SK-MEL-5 (cell line): ENCODE results near the gene ANKS1A. TPM values are rescaled to one million over a fixed set of nuclear protein-coding genes. Genes with fewer than 3 reads are reported as not detected.
"Not testable (repeated sequence)": the region's sequence is repeated elsewhere in the genome, so short reads cannot be mapped to it uniquely, and the experiment has no call there.

Experiments used
- DNase-seq: peaks from one replicate; pipeline ENCODE4 v3.0.0-alpha.2; 2016; ENCODE audit warnings: low read depth, low spot score
- in situ Hi-C: cut with HindIII; loops from 2 replicates; pipeline ENCODE4 v1.10.0; 2016; ENCODE audit warnings: low sequenced_read_pairs, high pct_unique_total_duplicates, low pct_unique_long_range_greater_than_20kb
- total RNA-seq: library from RNA; depleted of rRNA; stranded (reverse); fragments of >200 nt; shearing (Covaris generic); gene quantifications from 2 replicates; pipeline ENCODE4 v1.2.3, GENCODE V29; 2014

ANKS1A gene
- total RNA-seq, 1 experiment from 2014 or later, result 13.6 TPM

GRCh38 chr6:34909320-34909883 is 20.3 kb downstream of the ANKS1A start:
- DNase-seq, result no peak
- in situ Hi-C loops, result no loop called here

DNA sequence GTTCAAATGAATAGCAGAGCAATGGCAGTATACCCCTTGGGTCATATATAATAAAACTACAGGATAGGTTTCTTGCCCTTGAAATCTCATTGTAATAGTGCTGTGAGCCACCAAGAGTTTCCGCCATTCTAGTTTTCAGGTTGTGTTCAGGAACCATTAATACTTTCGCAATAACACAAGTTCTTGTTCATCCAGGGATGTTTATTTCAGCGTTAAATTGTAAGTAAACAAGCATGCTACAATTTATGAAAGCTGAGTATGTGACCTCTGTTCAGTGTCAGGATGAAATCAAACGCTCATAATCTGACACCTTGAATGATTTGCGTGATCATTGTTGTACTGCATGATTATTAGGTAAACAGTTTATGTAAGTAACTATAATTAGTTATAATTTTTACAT is 22.8 kb downstream of the ANKS1A start:
- DNase-seq, result no peak
- in situ Hi-C loops, result no loop called here

DNA sequence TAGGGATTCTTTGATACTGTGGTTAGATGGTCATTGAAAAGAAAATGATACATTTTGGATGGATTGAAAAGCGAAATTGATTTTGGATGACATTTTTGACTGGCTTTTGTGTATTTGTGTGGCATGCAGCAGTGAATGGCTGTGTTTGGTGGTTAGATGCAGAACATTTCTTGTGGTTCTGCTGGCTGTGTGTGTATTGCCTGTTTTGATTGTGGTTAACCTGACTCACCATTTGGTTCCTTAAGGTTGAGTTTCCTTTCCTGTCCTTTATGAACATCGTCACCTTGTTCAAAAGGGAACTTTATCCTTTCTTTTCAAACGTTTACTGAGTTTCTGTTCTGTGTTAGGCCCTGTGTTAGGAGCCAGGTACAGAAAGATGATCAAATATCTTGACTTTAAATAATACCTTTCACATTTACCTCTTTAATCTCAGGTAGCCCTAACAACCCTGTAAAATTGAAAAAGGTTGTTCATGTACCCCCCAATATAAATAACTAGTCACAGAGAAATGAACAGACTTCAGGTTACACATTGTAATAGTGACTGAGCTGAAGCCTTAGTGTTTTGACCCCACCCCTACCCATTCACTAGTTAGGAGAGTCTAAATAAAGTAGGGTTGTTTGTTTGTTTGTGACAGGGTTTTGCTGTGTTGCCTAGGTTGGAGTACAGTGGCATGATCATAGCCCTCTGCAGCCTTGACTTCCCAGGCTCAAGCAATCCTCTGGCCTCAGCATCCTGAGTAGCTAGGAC is 23.8 kb downstream of the ANKS1A start:
- in situ Hi-C loops, result no loop called here
- DNase-seq, result no peak

GRCh38 chr6:34914358-34914757 is 25.3 kb downstream of the ANKS1A start:
- in situ Hi-C loops, result no loop called here

GRCh38 chr6:34916348-34916967 is 27.4 kb downstream of the ANKS1A start:
- no peak for DNase-seq
- in situ Hi-C loops, result no loop called here

More at GRCh38 chr6:34914358-34914757, 25.3 kb downstream of the ANKS1A start:
- no peak for DNase-seq

DNA sequence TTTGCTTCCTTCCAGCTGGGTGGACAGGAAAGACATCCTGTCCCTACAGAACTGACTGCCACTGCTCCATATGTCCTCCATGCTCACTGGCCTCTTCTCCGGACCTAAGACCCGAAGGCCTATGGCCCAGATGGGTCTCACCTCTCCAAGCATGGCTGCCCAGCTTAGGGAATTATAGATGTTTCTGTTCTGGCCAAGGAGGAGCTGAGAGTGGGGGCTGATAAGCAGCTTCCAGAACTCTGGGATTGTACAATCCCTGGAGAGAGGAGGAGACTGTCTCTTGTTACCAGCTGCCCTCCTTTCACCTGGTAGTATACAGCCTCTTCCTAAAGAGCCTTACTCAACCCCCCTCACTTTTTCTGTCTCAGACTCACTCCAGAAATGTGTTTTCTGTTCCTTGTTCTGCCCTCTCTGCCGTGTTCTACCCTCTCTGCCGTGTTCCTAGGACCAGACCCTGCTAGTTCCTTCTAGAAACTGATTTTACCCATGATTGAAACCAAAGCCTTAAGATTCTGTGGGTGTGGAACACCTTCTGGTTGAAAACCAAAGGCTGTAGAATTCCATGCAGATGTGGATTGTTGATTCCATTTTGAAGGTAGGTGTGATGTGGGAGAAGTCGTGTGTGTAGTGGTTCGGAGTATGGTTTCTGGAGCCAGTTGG is 28.7 kb downstream of the ANKS1A start:
- in situ Hi-C loops, result no loop called here
- DNase-seq, result no peak

DNA sequence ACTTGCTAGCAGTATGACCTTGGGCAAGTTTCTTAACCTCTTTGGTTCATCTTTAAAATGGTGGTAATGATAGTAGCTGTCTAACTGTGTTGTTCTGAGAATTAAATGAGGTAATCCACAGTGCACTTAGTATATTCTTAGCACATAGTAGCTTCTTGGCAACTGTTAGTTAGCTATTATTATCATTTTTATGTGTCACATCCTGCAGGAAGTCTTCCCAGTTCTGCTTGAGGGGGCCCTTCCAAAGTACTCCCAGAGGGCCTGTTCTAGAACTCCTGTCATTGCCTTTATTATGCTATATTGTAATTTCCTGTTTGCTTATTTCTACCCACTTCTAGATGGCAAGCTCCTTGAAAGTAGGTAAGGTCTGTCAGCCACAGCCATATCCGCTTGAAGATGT is 30.6 kb downstream of the ANKS1A start:
- in situ Hi-C loops, result no loop called here
- DNase-seq, result no peak

GRCh38 chr6:34920097-34920496 is 31.0 kb downstream of the ANKS1A start:
- DNase-seq, result no peak
- in situ Hi-C loops, result no loop called here

DNA sequence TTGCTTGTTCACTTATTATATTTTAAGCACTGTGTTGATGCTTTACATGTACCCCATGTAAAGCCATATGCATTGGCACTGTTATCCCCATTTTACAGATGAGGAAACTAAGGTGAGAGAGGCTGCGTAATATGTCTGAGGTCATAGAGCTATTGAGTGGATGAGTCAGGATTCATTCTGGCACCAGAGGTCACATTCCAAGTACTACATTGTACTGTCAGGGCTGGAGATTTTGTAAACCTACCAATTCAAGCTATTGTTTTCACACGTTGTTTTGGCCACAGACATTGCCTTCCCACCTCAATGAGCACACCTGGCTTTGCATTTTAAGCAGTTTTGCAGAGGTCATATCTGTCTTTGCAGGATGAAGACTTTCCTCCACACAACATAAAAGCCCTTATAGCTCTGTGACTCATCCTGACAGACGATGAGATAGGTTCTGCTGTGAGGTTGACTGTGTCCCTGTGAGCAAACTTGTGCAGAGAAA is 33.2 kb downstream of the ANKS1A start:
- in situ Hi-C loops, result no loop called here
- no peak for DNase-seq

- no peak for DNase-seq
- in situ Hi-C loops, result no loop called here
Measured at GRCh38 chr6:34924831-34925625, 36.0 kb downstream of the ANKS1A start.

- in situ Hi-C loops, result no loop called here
Measured at GRCh38 chr6:34926655-34927054, 37.6 kb downstream of the ANKS1A start.

DNA sequence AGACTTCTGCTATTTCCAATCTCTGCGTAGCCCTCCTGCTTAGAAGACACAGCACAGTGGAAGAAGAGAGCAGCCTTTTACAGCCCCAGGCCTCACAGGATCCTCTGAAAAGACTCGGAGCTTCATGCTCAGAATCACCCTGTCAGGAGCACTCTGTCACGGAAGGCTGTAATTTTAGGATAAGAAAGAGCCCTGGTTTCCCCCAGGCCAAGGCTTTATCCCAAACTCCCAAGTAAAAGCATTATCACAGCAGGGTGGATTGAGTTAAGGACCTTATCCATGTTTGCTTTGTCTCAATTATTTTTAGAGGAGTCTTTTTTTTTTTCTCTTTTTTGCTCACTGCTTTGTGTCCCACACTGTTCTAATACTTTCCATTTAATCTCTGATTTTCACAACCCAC is 39.2 kb downstream of the ANKS1A start:
- in situ Hi-C loops, result no loop called here
- no peak for DNase-seq

More at GRCh38 chr6:34926655-34927054, 37.6 kb downstream of the ANKS1A start:
- DNase-seq, result no peak

GRCh38 chr6:34928695-34929094 is 39.6 kb downstream of the ANKS1A start:
- no peak for DNase-seq
- in situ Hi-C loops, result no loop called here

DNA sequence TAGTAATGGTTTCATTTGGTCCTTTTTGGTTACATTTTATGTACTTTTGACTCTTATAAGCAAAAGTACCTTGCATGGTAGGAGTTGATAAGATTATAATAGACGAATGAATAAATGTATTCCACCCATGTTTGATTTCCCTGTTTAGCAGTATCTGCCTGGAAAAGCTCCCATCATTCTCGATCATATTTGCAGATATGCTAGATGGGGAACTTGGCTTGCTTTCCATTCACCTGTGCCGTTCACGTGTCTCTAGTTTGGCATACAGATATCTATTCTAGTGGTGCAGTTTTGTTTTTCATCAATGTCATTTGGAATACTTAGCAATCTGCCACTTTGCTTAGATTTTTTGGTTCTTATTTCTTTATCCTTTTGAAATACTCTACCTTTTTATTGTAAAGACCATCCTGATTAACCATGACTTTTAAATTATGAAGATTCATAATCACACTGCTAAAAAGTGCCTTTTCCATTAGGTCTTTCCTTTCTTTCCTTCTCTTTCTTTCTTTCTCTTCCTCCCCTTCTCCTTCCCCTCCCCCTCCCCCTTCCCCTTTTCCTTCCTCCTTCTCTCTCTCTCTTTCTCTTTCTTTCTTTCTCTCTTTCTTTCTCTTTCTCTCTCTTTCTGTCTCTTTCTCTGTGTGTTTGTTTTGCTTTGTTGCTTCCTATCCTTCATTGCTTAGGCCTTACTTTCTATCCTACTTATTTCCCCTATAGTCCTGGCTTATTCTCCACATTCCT is 40.4 kb downstream of the ANKS1A start:
- no peak for DNase-seq
- in situ Hi-C loops, result no loop called here

- no peak for DNase-seq
- in situ Hi-C loops, result no loop called here
Measured at GRCh38 chr6:34930221-34930620, 41.2 kb downstream of the ANKS1A start.

DNA sequence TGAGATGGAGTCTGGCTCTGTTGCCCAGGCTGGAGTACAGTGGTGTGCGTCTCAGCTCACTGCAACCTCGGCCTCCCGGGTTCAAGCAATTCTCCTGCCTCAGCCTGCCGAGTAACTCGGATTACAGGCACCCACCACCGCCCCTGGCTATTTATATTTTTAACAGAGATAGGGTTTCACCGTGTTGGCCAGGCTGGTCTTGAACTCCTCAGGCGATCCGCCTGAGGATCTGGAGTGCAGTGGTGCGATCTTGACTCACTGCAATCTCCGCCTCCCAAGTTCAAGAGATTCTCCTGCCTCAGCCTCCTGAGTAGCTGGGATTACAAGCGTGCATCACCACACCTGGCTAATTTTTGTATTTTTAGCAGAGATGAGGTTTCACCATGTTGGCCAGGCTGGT is 43.1 kb downstream of the ANKS1A start:
- DNase-seq, in situ Hi-C loops: not testable (repeated sequence)

- in situ Hi-C loops, result no loop called here
- DNase-seq, result no peak
Measured at GRCh38 chr6:34934516-34934915, 45.5 kb downstream of the ANKS1A start.
